OCI-LY1 (cell line): ENCODE results near the gene NR2C2.

Experiments
- EZH2 ChIP-seq: fragments of 200-600 bp; sonication (generic), shearing (Covaris generic); IDR thresholded peaks from 2 replicates; pipeline ENCODE4 v1.8.0; 2017; ENCODE audit warnings: borderline replicate concordance, mixed run types, mild to moderate bottlenecking, antibody characterized with exemption, low read length, moderate library complexity, mixed read lengths
- TF ChIP-seq, protein P1 (sequence below): fragments of 200-600 bp; sonication (generic), shearing (Covaris generic); IDR thresholded peaks from 2 replicates; pipeline ENCODE4 v1.5.1; 2017; ENCODE audit warnings: mild to moderate bottlenecking, antibody characterized with exemption, low read length, moderate library complexity, mixed read lengths

DNA sequence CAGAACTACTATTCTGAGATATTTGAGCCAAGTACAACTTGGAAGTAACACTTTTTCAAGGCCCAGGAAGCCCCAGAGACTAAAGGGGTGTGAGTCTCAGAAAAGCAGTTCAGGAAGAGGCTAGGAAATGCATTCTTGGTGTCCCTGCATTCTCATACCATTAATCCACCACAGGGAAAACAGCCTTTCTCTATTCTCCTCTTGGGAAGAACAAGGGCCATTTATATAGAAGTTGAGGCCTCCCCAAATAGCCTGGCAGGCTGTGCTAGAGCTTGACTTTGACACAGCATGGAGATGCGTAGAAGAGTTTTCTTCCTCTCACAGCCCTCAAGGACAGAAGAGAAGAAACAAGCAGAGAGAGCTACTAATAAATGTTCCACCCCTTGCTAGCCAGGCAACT lies 5.5 kb upstream of the NR2C2 start:
- TF ChIP-seq, protein P1, sequence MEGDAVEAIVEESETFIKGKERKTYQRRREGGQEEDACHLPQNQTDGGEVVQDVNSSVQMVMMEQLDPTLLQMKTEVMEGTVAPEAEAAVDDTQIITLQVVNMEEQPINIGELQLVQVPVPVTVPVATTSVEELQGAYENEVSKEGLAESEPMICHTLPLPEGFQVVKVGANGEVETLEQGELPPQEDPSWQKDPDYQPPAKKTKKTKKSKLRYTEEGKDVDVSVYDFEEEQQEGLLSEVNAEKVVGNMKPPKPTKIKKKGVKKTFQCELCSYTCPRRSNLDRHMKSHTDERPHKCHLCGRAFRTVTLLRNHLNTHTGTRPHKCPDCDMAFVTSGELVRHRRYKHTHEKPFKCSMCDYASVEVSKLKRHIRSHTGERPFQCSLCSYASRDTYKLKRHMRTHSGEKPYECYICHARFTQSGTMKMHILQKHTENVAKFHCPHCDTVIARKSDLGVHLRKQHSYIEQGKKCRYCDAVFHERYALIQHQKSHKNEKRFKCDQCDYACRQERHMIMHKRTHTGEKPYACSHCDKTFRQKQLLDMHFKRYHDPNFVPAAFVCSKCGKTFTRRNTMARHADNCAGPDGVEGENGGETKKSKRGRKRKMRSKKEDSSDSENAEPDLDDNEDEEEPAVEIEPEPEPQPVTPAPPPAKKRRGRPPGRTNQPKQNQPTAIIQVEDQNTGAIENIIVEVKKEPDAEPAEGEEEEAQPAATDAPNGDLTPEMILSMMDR, result no peak
- TF ChIP-seq EZH2, result no peak
